BLaER1 treated with 17β-estradiol and CSF1 and Interleukin-3, amounts not matched to agents 10 nM and 100 nM (cell line): ENCODE measurements around the gene EYA2.
A peak's percentile ranks its signal among the peaks of the same experiment; 100 is the strongest.

Experiments used
- H3K27ac ChIP-seq, 11 experiments: shearing (Covaris generic); formaldehyde crosslinking; 2 replicates each; pipeline ENCODE4 v1.8.1; 2022
- H3K27me3 ChIP-seq, 11 experiments: shearing (Covaris generic); formaldehyde crosslinking; 2 replicates each; pipeline ENCODE4 v1.8.1; 2022
- H3K36me3 ChIP-seq, 11 experiments: shearing (Covaris generic); formaldehyde crosslinking; 2 replicates each; pipeline ENCODE4 v1.8.1; 2022
- H3K4me1 ChIP-seq, 10 experiments: shearing (Covaris generic); formaldehyde crosslinking; 2 replicates each; pipeline ENCODE4 v1.8.1; 2022
- H3K4me2 ChIP-seq, 11 experiments: shearing (Covaris generic); formaldehyde crosslinking; 2 replicates each; pipeline ENCODE4 v1.8.1; 2022
- H3K4me3 ChIP-seq, 10 experiments: shearing (Covaris generic); formaldehyde crosslinking; 2 replicates each; pipeline ENCODE4 v1.8.1; 2022
- H3K9ac ChIP-seq, 11 experiments: shearing (Covaris generic); formaldehyde crosslinking; 2 replicates each; pipeline ENCODE4 v1.8.1; 2022
- H3K9me3 ChIP-seq, 11 experiments: shearing (Covaris generic); formaldehyde crosslinking; replicated peaks in 1 of 11; 2 replicates each; pipeline ENCODE4 v1.8.1; 2022
- H4K20me1 ChIP-seq, 11 experiments: shearing (Covaris generic); formaldehyde crosslinking; 2 replicates each; pipeline ENCODE4 v1.8.1; 2022
- Cebpa-rat ChIP-seq, 11 experiments: shearing (Covaris generic); IDR thresholded peaks; 2 replicates each; pipeline ENCODE4 v1.8.1; 2022

Gene EYA2

DNA sequence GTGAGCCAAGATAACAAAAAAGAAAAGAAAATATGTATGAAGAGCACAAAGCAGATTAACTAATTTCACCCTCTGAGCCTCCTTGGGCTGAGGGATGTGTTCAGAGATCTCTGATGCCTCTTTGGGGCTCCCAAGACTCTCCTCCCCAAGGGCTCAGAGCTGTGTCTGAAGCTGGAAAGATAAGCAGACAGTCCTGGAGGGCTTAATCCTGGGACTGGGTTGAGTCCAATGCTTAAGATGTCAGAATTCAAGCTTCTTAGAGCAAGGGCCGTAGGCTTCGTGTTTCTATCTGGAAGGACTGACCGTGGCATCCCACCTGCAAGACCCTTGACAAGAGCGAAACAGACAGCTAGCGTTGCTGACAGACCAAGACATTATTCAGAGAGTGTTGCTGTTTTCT is 232.9 kb downstream of the EYA2 start:
- H3K4me1 ChIP-seq = peaks cover 5 to 45% (median 29%) of the 10 kb centered on the region in 10 experiments; a peak in 18 of 20 replicates
- 0 out of 22 replicates have a peak overlapping the region, but pooled peaks of 2 of the 11 experiments have one; percentile 0 to 69 for H3K4me2 ChIP-seq
- H3K9me3 ChIP-seq = 0 out of 22 replicates have a peak, but pooled peaks cover 0 to 6% (median 0%) of the 10 kb centered on the region in 11 experiments
- no peaks in the 10 kb centered on the region for H4K20me1 ChIP-seq
- no peak overlapping the region for H3K9ac ChIP-seq
- H3K36me3 ChIP-seq = no peaks in the 10 kb centered on the region
- H3K4me3 ChIP-seq = no peak overlapping the region
- peak overlapping the region in 5 of 11 experiments; percentile 7 to 42 (median 28); a peak in 5 of 22 replicates for H3K27ac ChIP-seq
- H3K27me3 ChIP-seq = no peaks in the 10 kb centered on the region
- TF ChIP-seq Cebpa-rat (IDR thresholded peaks at IDR 0.05) = no peak

DNA sequence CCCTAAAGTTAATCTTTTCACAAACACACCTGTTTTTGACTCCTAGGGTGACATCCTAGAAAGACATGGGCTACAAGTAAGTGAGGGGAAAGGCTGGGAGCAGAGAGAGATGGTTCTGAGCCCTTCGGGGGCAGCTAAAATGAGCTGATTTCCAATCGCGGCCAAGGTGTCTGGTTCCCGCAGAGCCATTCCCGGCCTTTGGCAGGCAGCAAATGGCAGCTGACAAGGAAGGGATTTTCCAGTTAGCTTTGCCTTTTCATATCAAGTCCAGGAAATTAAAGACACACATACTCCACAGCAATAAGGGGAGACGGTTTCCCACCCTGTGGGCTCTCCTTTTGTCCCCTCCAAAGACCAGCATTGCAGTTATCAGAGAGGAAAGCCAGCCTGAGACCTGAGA is 233.4 kb downstream of the EYA2 start:
- H3K4me1 ChIP-seq = peaks cover 5 to 41% (median 29%) of the 10 kb centered on the region in 10 experiments; a peak in 18 of 20 replicates
- no peak overlapping the region for H3K4me3 ChIP-seq
- no peak for TF ChIP-seq Cebpa-rat (IDR thresholded peaks at IDR 0.05)
- peak overlapping the region in 4 of 11 experiments; percentile 1 to 42 (median 28); a peak in 3 of 22 replicates for H3K27ac ChIP-seq
- no peak overlapping the region for H3K4me2 ChIP-seq
- no peaks in the 10 kb centered on the region for H4K20me1 ChIP-seq
- H3K9ac ChIP-seq = no peak overlapping the region
- no peaks in the 10 kb centered on the region for H3K36me3 ChIP-seq
- H3K27me3 ChIP-seq = no peaks in the 10 kb centered on the region
- 0 out of 22 replicates have a peak, but pooled peaks cover 0 to 11% (median 0%) of the 10 kb centered on the region in 11 experiments for H3K9me3 ChIP-seq

DNA sequence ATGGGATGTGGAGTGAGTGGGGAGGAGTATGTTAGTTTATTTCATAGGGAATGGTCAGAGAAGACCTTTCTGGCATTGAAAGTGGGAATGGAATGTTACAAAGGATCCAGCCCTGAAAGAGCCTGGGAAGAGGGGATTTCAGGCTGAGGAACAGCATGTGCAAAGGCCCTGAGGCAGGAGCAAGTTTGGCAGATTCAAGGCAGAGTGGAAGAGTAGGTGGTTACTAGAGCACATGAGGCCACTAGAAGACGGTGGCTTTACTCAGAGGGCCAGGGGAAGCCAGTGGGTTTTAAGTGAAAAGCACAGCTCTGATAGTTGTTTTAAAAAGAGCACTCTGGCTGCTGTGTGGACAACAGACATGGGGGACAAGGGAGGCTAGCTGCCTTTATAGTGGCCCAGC is 234.7 kb downstream of the EYA2 start:
- no peaks in the 10 kb centered on the region for H3K36me3 ChIP-seq
- H3K27me3 ChIP-seq = no peaks in the 10 kb centered on the region
- 0 out of 22 replicates have a peak, but pooled peaks cover 0 to 11% (median 0%) of the 10 kb centered on the region in 11 experiments for H3K9me3 ChIP-seq
- H3K4me1 ChIP-seq = peaks cover 4 to 36% (median 21%) of the 10 kb centered on the region in 10 experiments; a peak in 18 of 20 replicates
- TF ChIP-seq Cebpa-rat (IDR thresholded peaks at IDR 0.05) = no peak
- no peak overlapping the region for H3K27ac ChIP-seq
- no peak overlapping the region for H3K4me3 ChIP-seq
- no peak overlapping the region for H3K4me2 ChIP-seq
- H3K9ac ChIP-seq = no peak overlapping the region
- no peaks in the 10 kb centered on the region for H4K20me1 ChIP-seq

DNA sequence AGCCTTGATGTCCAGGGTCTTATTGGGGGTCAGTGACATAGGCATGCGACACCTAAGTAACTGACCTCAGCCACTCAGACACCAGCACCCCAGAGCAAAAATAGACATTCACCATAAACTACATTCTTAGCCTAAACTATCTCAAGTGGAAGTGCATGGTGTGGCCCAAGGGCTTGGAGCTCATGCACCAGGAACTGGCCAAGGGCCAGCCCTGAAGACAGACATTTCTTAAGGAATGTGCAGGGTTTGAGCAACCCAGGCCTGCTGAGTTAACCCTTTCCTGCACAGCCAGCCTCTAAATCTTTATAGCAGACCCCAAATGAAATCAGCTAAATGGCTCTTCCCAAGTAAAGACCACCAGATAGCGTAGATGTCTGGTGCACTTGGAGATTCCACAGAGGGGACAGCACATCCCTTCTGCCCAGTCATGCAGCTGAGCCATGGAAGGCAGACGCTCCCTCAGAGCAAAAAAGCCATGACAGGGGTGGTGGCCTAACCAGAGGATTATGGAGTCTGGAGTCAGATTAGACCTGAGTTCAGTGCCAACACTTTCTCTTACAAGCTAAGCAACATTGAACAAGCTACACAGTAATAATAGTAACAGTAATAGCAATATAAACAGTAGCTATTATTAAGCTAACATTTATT is 239.3 kb downstream of the EYA2 start:
- Histone ChIP-seq H3K9me3 (0 out of 22 replicates have a peak, but pooled peaks cover 0 to 11% (median 0%) of the 10 kb centered on the region in 11 experiments), H4K20me1 (no peaks in the 10 kb centered on the region), H3K36me3 (no peaks in the 10 kb centered on the region), H3K4me3 (no peak overlapping the region), H3K9ac (no peak overlapping the region), H3K27ac (no peak overlapping the region), H3K4me1 (peaks cover 0 to 16% (median 0%) of the 10 kb centered on the region in 10 experiments; a peak in 4 of 20 replicates), H3K4me2 (peak overlapping the region in 2 of 11 experiments; percentile 2 to 37; a peak in 1 of 22 replicates), H3K27me3 (no peaks in the 10 kb centered on the region)
- no peak for TF ChIP-seq Cebpa-rat (IDR thresholded peaks at IDR 0.05)

DNA sequence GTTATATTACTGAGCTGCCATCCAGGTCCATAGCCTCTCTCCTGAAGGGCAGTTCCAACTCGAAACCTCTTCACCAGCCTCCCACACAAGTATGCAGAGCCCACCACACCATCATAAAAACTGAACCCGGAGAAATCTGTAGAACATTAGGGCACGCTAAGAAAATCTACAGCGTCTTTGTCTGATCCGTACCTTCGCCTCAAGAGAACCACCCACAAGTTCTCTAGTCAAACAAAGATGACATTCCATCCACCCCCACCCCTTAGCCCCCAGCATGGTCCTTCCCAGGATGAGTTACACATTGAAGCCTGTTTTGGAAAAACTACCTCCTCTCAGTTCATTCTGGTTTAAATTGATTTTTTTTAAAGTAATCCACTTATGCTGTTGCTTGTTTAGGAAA is 242.1 kb downstream of the EYA2 start:
- H3K36me3 ChIP-seq = no peaks in the 10 kb centered on the region
- peaks cover 0 to 19% (median 0%) of the 10 kb centered on the region in 10 experiments; a peak in 4 of 20 replicates for H3K4me1 ChIP-seq
- H3K9ac ChIP-seq = no peak overlapping the region
- H3K27ac ChIP-seq = no peak overlapping the region
- H4K20me1 ChIP-seq = no peaks in the 10 kb centered on the region
- no peak overlapping the region for H3K4me3 ChIP-seq
- no peak for TF ChIP-seq Cebpa-rat (IDR thresholded peaks at IDR 0.05)
- peaks cover 0 to 13% (median 0%) of the 10 kb centered on the region in 11 experiments; a peak in 7 of 22 replicates for H3K9me3 ChIP-seq
- no peak overlapping the region for H3K4me2 ChIP-seq
- no peaks in the 10 kb centered on the region for H3K27me3 ChIP-seq

DNA sequence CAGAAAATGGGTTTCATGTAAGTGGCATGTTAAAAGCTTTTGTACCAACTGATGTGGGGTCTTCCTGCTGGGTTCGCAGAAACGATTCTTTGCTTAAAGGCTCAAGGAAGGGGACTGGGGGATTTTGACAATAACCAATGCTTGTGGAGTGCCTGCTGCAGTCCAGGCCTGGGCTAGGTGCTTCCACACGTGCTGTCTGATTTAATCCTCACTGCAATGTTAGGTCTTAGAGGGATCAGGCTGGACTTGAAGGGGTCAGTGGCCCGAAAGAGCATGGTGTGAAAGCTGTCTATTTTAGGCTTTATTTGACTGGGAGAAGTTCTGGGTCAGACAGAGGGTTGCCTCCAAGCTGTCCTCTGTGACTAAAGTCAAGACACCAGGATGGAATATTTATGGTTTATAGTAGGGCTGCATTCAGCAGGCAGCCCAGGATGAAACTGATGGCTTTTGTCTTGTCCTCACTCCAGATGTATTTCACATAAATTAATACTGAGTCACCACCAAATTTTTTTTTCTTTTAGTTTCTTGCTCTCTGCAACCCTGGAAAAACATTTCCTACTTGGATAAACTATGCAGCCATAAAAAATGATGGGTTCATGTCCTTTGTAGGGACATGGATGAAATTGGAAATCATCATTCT is 242.7 kb downstream of the EYA2 start:
- Histone ChIP-seq H3K9me3 (peaks cover 0 to 13% (median 0%) of the 10 kb centered on the region in 11 experiments; a peak in 7 of 22 replicates), H4K20me1 (no peaks in the 10 kb centered on the region), H3K4me1 (peaks cover 0 to 24% (median 0%) of the 10 kb centered on the region in 10 experiments; a peak in 4 of 20 replicates), H3K4me3 (no peak overlapping the region), H3K36me3 (no peaks in the 10 kb centered on the region), H3K9ac (0 out of 22 replicates have a peak overlapping the region, but pooled peaks of 1 of the 11 experiments have one; percentile 31), H3K27ac (no peak overlapping the region), H3K4me2 (no peak overlapping the region), H3K27me3 (no peaks in the 10 kb centered on the region)
- no peak for TF ChIP-seq Cebpa-rat (IDR thresholded peaks at IDR 0.05)

DNA sequence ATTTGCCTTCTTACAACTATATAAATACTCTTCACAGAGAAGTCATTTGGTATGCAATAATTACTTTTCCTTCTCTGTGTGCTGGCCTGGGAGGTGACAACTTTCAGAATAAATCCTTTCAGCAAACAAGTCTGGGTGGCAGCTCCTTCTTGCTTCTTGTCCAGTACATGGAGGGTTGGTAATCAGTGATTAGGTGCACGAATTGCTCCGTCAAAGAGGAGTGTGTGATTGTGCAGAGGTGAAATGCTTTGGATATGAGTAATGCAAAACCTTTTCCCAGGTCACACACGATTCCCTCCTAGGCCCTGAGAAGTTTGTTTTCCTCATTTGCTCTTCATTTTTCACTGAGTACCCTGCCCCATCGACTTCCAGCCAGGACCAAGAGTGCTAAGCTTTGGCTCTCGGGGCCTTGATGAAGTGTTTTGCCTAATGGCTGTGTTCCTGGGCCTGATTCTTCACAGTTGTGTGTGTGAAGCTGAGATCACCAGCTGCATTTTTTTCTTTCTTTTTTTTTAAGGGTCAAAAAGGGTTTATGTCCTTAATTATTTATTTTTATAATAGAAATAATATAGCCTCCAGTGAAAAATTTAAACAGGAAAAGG is 245.4 kb downstream of the EYA2 start:
- no peak overlapping the region for H3K4me2 ChIP-seq
- H3K9me3 ChIP-seq = peaks cover 0 to 13% (median 0%) of the 10 kb centered on the region in 11 experiments; a peak in 7 of 22 replicates
- H4K20me1 ChIP-seq = no peaks in the 10 kb centered on the region
- no peak overlapping the region for H3K4me3 ChIP-seq
- H3K9ac ChIP-seq = no peak overlapping the region
- no peaks in the 10 kb centered on the region for H3K27me3 ChIP-seq
- H3K4me1 ChIP-seq = peaks cover 0 to 39% (median 0%) of the 10 kb centered on the region in 10 experiments; a peak in 6 of 20 replicates
- no peak overlapping the region for H3K27ac ChIP-seq
- H3K36me3 ChIP-seq = no peaks in the 10 kb centered on the region
- no peak for TF ChIP-seq Cebpa-rat (IDR thresholded peaks at IDR 0.05)

DNA sequence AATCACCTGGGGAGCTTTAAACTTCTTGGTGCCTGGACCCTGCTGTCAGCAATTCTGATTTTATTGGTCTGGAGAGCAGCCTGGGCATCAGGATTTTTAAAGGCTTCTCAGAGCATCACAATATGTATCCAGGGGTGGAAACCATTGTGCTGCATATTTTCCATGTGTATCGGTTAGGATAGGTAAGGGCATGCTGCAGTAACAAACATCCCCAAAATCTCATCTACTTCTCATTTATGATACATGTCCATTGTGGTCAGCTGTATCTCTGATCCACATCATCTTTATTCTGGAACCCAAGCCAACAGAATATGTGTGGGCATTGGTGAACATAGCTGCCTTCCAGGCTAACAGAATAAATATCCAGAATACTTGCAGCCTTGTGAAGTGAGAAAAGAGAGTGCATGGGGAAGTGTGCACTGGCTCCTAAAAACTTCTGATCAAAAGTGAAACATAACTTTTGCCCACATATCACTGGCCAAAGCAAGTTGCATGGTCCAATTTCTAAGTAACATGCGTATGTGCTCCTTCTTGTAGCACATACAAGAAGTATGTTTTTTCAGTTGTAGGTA is 246.8 kb downstream of the EYA2 start:
- TF ChIP-seq Cebpa-rat (IDR thresholded peaks at IDR 0.05) = no peak
- peaks cover 0 to 31% (median 0%) of the 10 kb centered on the region in 10 experiments; a peak in 6 of 20 replicates for H3K4me1 ChIP-seq
- no peaks in the 10 kb centered on the region for H3K36me3 ChIP-seq
- H3K4me3 ChIP-seq = no peak overlapping the region
- peaks cover 0 to 13% (median 0%) of the 10 kb centered on the region in 11 experiments; a peak in 7 of 22 replicates for H3K9me3 ChIP-seq
- no peaks in the 10 kb centered on the region for H4K20me1 ChIP-seq
- no peak overlapping the region for H3K27ac ChIP-seq
- H3K27me3 ChIP-seq = no peaks in the 10 kb centered on the region
- no peak overlapping the region for H3K4me2 ChIP-seq
- no peak overlapping the region for H3K9ac ChIP-seq
